ENCODE measurements around the gene CDKN2D. TPM values are rescaled to one million over a fixed set of nuclear protein-coding genes. Genes with fewer than 3 reads are reported as not detected.

CDKN2D gene
- total RNA-seq, 1 donor from 2014 or later = 3.4 TPM

GRCh38 chr19:10548746-10549276 lies 20.0 kb downstream of the CDKN2D start:
- H3K4me1 Mint-ChIP-seq = peaks cover 5% of the 10 kb centered on the region
- peaks cover 8% of the 10 kb centered on the region for H4K20me1 ChIP-seq (ENCODE audit: low read depth)
- no peak overlapping the region for H3K4me3 ChIP-seq
- no peaks in the 10 kb centered on the region for H3K27me3 ChIP-seq
- peaks cover 13% of the 10 kb centered on the region for H3K36me3 Mint-ChIP-seq
- no peak overlapping the region for H3K27ac ChIP-seq
- H3K79me2 ChIP-seq (ENCODE audit: low read depth) = peaks cover 19% of the 10 kb centered on the region
- no peak overlapping the region for H3K27ac Mint-ChIP-seq
- H3K9ac ChIP-seq = no peak overlapping the region
- no peak for DNase-seq (ENCODE audit: low spot score)
- no peaks in the 10 kb centered on the region for H3K36me3 ChIP-seq
- H3K4me1 ChIP-seq = no peaks in the 10 kb centered on the region
- H3K9me3 Mint-ChIP-seq = no peaks in the 10 kb centered on the region
- H3F3A ChIP-seq (ENCODE audit: low read depth) = peaks cover 15% of the 10 kb centered on the region
- no peak overlapping the region for H2AFZ ChIP-seq (replicated peaks)
- no peak for TF ChIP-seq CTCF (IDR thresholded peaks at IDR 0.05)
- TF ChIP-seq EZH2 (IDR thresholded peaks at IDR 0.05) = no peak
- H3K27me3 Mint-ChIP-seq (ENCODE audit: insufficient read depth, low read depth) = peaks cover 3% of the 10 kb centered on the region
- no peak overlapping the region for H3K4me2 ChIP-seq
- H3K4me3 Mint-ChIP-seq = no peak overlapping the region
- no peaks in the 10 kb centered on the region for H3K9me3 ChIP-seq (ENCODE audit: low read depth)

- H2AFZ ChIP-seq (replicated peaks) = no peak overlapping the region
- H3K36me3 Mint-ChIP-seq = peaks cover 9% of the 10 kb centered on the region
- peaks cover 8% of the 10 kb centered on the region for H4K20me1 ChIP-seq (ENCODE audit: low read depth)
- H3K79me2 ChIP-seq (ENCODE audit: low read depth) = peaks cover 19% of the 10 kb centered on the region
- H3K4me2 ChIP-seq = no peak overlapping the region
- no peak overlapping the region for H3K4me3 ChIP-seq
- H3K27me3 Mint-ChIP-seq (ENCODE audit: insufficient read depth, low read depth) = peaks cover 8% of the 10 kb centered on the region
- H3K36me3 ChIP-seq = no peaks in the 10 kb centered on the region
- no peak for TF ChIP-seq EZH2 (IDR thresholded peaks at IDR 0.05)
- TF ChIP-seq CTCF (IDR thresholded peaks at IDR 0.05) = no peak
- TF ChIP-seq EZH2phosphoT487 (IDR thresholded peaks at IDR 0.05) = no peak
- H3K4me3 Mint-ChIP-seq = no peak overlapping the region
- H3K27ac Mint-ChIP-seq = no peak overlapping the region
- no peaks in the 10 kb centered on the region for H3K27me3 ChIP-seq
- DNase-seq (ENCODE audit: low spot score) = no peak
- H3K4me1 ChIP-seq = no peaks in the 10 kb centered on the region
- no peaks in the 10 kb centered on the region for H3K9me3 Mint-ChIP-seq
- no peak overlapping the region for H3K27ac ChIP-seq
- no peak overlapping the region for H3K9ac ChIP-seq
- no peaks in the 10 kb centered on the region for H3K9me3 ChIP-seq (ENCODE audit: low read depth)
- peaks cover 5% of the 10 kb centered on the region for H3F3A ChIP-seq (ENCODE audit: low read depth)
- peaks cover 8% of the 10 kb centered on the region for H3K4me1 Mint-ChIP-seq
Measured at GRCh38 chr19:10546817-10547216, 22.0 kb downstream of the CDKN2D start.

- H4K20me1 ChIP-seq (ENCODE audit: low read depth) = peaks cover 8% of the 10 kb centered on the region
- H3K9me3 ChIP-seq (ENCODE audit: low read depth) = no peaks in the 10 kb centered on the region
- Mint-ChIP-seq H3K9me3 (no peaks in the 10 kb centered on the region), H3K27me3 (ENCODE audit: insufficient read depth, low read depth) (peaks cover 8% of the 10 kb centered on the region), H3K4me3 (peak overlapping the region; percentile 95), H3K27ac (peak overlapping the region; percentile 78), H3K4me1 (peaks cover 10% of the 10 kb centered on the region), H3K36me3 (no peaks in the 10 kb centered on the region)
- H3K27ac ChIP-seq = no peak overlapping the region
- H3K4me1 ChIP-seq = no peaks in the 10 kb centered on the region
- no peaks in the 10 kb centered on the region for H3K27me3 ChIP-seq
- H2AFZ ChIP-seq (replicated peaks) = no peak overlapping the region
- no peaks in the 10 kb centered on the region for H3K36me3 ChIP-seq
- H3F3A ChIP-seq (ENCODE audit: low read depth) = peaks cover 9% of the 10 kb centered on the region
- H3K4me2 ChIP-seq = peak overlapping the region; percentile 86
- H3K4me3 ChIP-seq = peak overlapping the region; percentile 93
- peaks cover 19% of the 10 kb centered on the region for H3K79me2 ChIP-seq (ENCODE audit: low read depth)
- DNase-seq (ENCODE audit: low spot score) = peak; percentile 33
- H3K9ac ChIP-seq = no peak overlapping the region
- TF ChIP-seq CTCF (IDR thresholded peaks at IDR 0.05) (no peak), EZH2 (IDR thresholded peaks at IDR 0.05) (no peak), EZH2phosphoT487 (IDR thresholded peaks at IDR 0.05) (no peak)
Measured at GRCh38 chr19:10544753-10545251, 24.0 kb downstream of the CDKN2D start.
